Neural cell (in vitro differentiated cells): Measurements from ENCODE around the gene CEACAM18. TPM values are rescaled to one million over a fixed set of nuclear protein-coding genes. Genes with fewer than 3 reads are reported as not detected.

Source experiments
- H2AFZ ChIP-seq: fragments of 200-600, 300-800 bp; sonication (generic), shearing (Covaris generic); 2 replicates; pipeline ENCODE4 v1.6.0; 2014; ENCODE audit warnings: low read depth, mild to moderate bottlenecking, antibody characterized with exemption, low read length, moderate library complexity
- H3F3A ChIP-seq: fragments of 200-600 bp; shearing (Covaris generic); 2 replicates; pipeline ENCODE4 v1.6.1; 2016; ENCODE audit warnings: mild to moderate bottlenecking, moderate library complexity, mixed read lengths, antibody characterized with exemption, low read length; ENCODE audit not compliant: insufficient read depth, poor library complexity, severe bottlenecking
- H3K27ac ChIP-seq: fragments of 200-600, 300-800 bp; sonication (generic), shearing (Covaris generic); 2 replicates; pipeline ENCODE4 v1.5.1; 2014; ENCODE audit warnings: mild to moderate bottlenecking, low read length, moderate library complexity
- H3K27me3 ChIP-seq: fragments of 300-800, 200-600 bp; sonication (generic), shearing (Covaris generic); 2 replicates; pipeline ENCODE4 v1.6.0; 2014; ENCODE audit warnings: mild to moderate bottlenecking, low read depth, low read length, moderate library complexity; ENCODE audit not compliant: insufficient read depth
- H3K36me3 ChIP-seq: fragments of 300-800, 200-600 bp; sonication (generic), shearing (Covaris generic); 2 replicates; pipeline ENCODE4 v1.5.1; 2014; ENCODE audit warnings: mild to moderate bottlenecking, antibody characterized with exemption, low read length, moderate library complexity; ENCODE audit not compliant: insufficient read depth
- H3K4me2 ChIP-seq: fragments of 300-800, 200-600 bp; sonication (generic), shearing (Covaris generic); 2 replicates; pipeline ENCODE4 v1.6.0; 2014; ENCODE audit warnings: mild to moderate bottlenecking, low read length
- H3K4me3 ChIP-seq: fragments of 300-800, 200-600 bp; sonication (generic), shearing (Covaris generic); 2 replicates; pipeline ENCODE4 v1.5.1; 2014; ENCODE audit warnings: mild to moderate bottlenecking, low read length, moderate library complexity
- H3K79me2 ChIP-seq: fragments of 200-600 bp; shearing (Covaris generic); replicated peaks from 2 replicates; pipeline ENCODE4 v1.6.0; 2014; ENCODE audit warnings: mild to moderate bottlenecking, low read length, moderate library complexity; ENCODE audit not compliant: insufficient read depth
- H3K9ac ChIP-seq: fragments of 300-800, 200-600 bp; sonication (generic), shearing (Covaris generic); 2 replicates; pipeline ENCODE4 v1.6.1; 2016; ENCODE audit warnings: mild to moderate bottlenecking, low read length, mixed read lengths
- H3K9me2 ChIP-seq: fragments of 200-600 bp; shearing (Covaris generic); 2 replicates; pipeline ENCODE4 v1.6.1; 2016; ENCODE audit warnings: mild to moderate bottlenecking, low read length, mixed read lengths; ENCODE audit not compliant: insufficient read depth
- H3K9me3 ChIP-seq: fragments of 200-600, 300-800 bp; sonication (generic), shearing (Covaris generic); 2 replicates; pipeline ENCODE4 v1.6.1; 2016; ENCODE audit warnings: mild to moderate bottlenecking, mixed run types, low read length, moderate library complexity, mixed read lengths
- H4K20me1 ChIP-seq: fragments of 200-600 bp; shearing (Covaris generic); 2 replicates; pipeline ENCODE4 v1.6.1; 2016; ENCODE audit warnings: mild to moderate bottlenecking, mixed run types; ENCODE audit not compliant: insufficient read depth
- EP300 ChIP-seq: fragments of 450-650 bp; conservative IDR thresholded peaks from 2 replicates; pipeline ENCODE4 v1.6.1; 2014; ENCODE audit warnings: antibody characterized with exemption, mild to moderate bottlenecking, moderate library complexity; ENCODE audit not compliant: poor library complexity, severe bottlenecking
- EZH2 ChIP-seq: fragments of 200-600, 300-800 bp; shearing (Covaris generic), sonication (generic); IDR thresholded peaks from 2 replicates; pipeline ENCODE4 v1.6.1; 2014; ENCODE audit warnings: antibody characterized with exemption, low read length, borderline replicate concordance, mild to moderate bottlenecking; ENCODE audit not compliant: insufficient read depth, poor library complexity, severe bottlenecking
- MXI1 ChIP-seq: fragments of 450-650 bp; conservative IDR thresholded peaks from 2 replicates; pipeline ENCODE4 v1.6.1; 2014; ENCODE audit warnings: antibody characterized with exemption, mild to moderate bottlenecking; ENCODE audit not compliant: poor library complexity, severe bottlenecking
- POLR2AphosphoS5 ChIP-seq: IDR thresholded peaks from 2 replicates; pipeline ENCODE4 v1.6.1; 2012
- RAD21 ChIP-seq: fragments of 450-650 bp; conservative IDR thresholded peaks from 2 replicates; pipeline ENCODE4 v1.6.1; 2014; ENCODE audit warnings: antibody characterized with exemption, mild to moderate bottlenecking, moderate library complexity
- SMC3 ChIP-seq: fragments of 450-650 bp; conservative IDR thresholded peaks from 2 replicates; pipeline ENCODE4 v1.6.1; 2014; ENCODE audit warnings: antibody characterized with exemption, mild to moderate bottlenecking, moderate library complexity; ENCODE audit not compliant: poor library complexity
- TAF1 ChIP-seq: IDR thresholded peaks from 2 replicates; pipeline ENCODE4 v1.6.1; 2012; ENCODE audit warnings: low read depth
- polyA plus RNA-seq: library from polyadenylated mRNA; depleted of rRNA; stranded (reverse); fragments of >200 nt; gene quantifications from 2 replicates; pipeline ENCODE4 v1.2.3, GENCODE V29; 2014
- TF ChIP-seq, protein P1 (sequence below): IDR thresholded peaks from 2 replicates; pipeline ENCODE4 v1.6.1; 2012; ENCODE audit warnings: borderline replicate concordance
- TF ChIP-seq, protein P2 (sequence below): fragments of 450-650 bp; IDR thresholded peaks from 2 replicates; pipeline ENCODE4 v1.5.1; 2014; ENCODE audit warnings: antibody characterized with exemption, mild to moderate bottlenecking, moderate library complexity; ENCODE audit not compliant: poor library complexity, severe bottlenecking

CEACAM18 gene
- polyA plus RNA-seq, 1 donor from 2014 or later: not detected

DNA sequence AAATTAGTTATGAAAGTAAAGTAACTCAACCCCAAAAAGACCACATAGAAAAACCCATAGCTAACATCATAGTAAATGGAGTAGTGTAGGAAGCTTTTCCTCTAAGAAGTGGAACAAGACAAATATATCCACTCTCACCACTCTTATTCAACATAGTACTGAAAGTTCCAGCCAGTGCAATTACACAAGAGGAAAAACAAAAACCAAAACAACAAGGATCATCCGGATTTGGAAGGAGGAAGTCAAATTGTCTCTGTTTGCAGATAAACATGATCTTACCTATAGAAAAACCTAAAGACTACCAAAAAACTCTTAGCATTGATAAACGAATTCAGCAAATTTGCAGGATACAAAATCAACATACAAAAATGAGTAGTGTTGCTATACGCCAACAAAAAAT, 11.6 kb upstream of the CEACAM18 start:
- Histone ChIP-seq H3K9ac (no peak overlapping the region), H2AFZ (no peak overlapping the region), H3K27me3 (no peaks in the 10 kb centered on the region), H3K9me3 (no peaks in the 10 kb centered on the region), H3K36me3 (no peaks in the 10 kb centered on the region), H3K4me3 (no peak overlapping the region), H3K9me2 (no peaks in the 10 kb centered on the region), H3F3A (no peaks in the 10 kb centered on the region), H4K20me1 (no peaks in the 10 kb centered on the region), H3K4me2 (no peak overlapping the region), H3K79me2 (no peaks in the 10 kb centered on the region), H3K27ac (no peak overlapping the region)
- TF ChIP-seq MXI1 (no peak), SMC3 (no peak), RAD21 (no peak), POLR2AphosphoS5 (no peak), EP300 (no peak), TAF1 (no peak), EZH2 (no peak)
- TF ChIP-seq, protein P1, sequence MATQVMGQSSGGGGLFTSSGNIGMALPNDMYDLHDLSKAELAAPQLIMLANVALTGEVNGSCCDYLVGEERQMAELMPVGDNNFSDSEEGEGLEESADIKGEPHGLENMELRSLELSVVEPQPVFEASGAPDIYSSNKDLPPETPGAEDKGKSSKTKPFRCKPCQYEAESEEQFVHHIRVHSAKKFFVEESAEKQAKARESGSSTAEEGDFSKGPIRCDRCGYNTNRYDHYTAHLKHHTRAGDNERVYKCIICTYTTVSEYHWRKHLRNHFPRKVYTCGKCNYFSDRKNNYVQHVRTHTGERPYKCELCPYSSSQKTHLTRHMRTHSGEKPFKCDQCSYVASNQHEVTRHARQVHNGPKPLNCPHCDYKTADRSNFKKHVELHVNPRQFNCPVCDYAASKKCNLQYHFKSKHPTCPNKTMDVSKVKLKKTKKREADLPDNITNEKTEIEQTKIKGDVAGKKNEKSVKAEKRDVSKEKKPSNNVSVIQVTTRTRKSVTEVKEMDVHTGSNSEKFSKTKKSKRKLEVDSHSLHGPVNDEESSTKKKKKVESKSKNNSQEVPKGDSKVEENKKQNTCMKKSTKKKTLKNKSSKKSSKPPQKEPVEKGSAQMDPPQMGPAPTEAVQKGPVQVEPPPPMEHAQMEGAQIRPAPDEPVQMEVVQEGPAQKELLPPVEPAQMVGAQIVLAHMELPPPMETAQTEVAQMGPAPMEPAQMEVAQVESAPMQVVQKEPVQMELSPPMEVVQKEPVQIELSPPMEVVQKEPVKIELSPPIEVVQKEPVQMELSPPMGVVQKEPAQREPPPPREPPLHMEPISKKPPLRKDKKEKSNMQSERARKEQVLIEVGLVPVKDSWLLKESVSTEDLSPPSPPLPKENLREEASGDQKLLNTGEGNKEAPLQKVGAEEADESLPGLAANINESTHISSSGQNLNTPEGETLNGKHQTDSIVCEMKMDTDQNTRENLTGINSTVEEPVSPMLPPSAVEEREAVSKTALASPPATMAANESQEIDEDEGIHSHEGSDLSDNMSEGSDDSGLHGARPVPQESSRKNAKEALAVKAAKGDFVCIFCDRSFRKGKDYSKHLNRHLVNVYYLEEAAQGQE: no peak
- TF ChIP-seq, protein P2, sequence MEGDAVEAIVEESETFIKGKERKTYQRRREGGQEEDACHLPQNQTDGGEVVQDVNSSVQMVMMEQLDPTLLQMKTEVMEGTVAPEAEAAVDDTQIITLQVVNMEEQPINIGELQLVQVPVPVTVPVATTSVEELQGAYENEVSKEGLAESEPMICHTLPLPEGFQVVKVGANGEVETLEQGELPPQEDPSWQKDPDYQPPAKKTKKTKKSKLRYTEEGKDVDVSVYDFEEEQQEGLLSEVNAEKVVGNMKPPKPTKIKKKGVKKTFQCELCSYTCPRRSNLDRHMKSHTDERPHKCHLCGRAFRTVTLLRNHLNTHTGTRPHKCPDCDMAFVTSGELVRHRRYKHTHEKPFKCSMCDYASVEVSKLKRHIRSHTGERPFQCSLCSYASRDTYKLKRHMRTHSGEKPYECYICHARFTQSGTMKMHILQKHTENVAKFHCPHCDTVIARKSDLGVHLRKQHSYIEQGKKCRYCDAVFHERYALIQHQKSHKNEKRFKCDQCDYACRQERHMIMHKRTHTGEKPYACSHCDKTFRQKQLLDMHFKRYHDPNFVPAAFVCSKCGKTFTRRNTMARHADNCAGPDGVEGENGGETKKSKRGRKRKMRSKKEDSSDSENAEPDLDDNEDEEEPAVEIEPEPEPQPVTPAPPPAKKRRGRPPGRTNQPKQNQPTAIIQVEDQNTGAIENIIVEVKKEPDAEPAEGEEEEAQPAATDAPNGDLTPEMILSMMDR: no peak

DNA sequence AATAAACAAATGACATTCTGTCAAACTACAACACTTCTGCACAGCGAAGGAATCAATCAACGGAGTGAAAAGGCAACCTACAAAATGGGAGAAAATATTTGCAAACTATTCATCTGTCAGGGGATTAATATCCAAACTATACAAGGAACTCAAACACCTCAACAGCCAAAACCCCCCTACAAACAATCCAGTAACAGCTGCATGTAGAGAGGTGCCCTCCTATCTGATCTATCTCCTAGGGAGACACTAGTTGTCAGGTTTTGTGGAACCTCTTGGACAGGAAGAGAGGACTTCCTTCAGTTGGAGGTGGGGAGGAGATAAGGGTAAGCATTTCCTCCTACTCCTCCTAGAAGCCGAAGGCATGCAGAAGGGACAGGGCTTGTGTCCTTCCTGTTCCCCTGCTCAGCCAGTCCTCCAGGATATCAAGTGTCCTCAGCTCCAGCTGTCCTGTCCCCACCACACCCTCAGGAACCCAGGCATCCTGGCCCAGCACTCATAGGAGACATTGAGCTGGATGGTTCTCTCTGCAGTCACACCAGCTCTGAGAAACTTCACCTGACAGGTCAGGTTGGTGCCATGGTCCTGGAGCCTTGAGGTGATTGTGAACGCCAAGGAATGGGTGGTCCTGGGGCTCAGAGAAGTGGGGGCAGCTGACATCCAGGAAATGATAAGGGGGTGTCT, 10.3 kb upstream of the CEACAM18 start:
- H3K9me2 ChIP-seq: no peaks in the 10 kb centered on the region
- no peak overlapping the region for H3K4me2 ChIP-seq
- no peaks in the 10 kb centered on the region for H3K9me3 ChIP-seq
- H3F3A ChIP-seq: no peaks in the 10 kb centered on the region
- no peak overlapping the region for H2AFZ ChIP-seq
- no peaks in the 10 kb centered on the region for H3K27me3 ChIP-seq
- no peak overlapping the region for H3K27ac ChIP-seq
- H4K20me1 ChIP-seq: no peaks in the 10 kb centered on the region
- no peak overlapping the region for H3K4me3 ChIP-seq
- H3K79me2 ChIP-seq: no peaks in the 10 kb centered on the region
- H3K9ac ChIP-seq: no peak overlapping the region
- no peak for TF ChIP-seq EZH2
- no peak for TF ChIP-seq SMC3
- TF ChIP-seq MXI1: no peak
- TF ChIP-seq, protein P1: no peak
- TF ChIP-seq POLR2AphosphoS5: no peak
- no peak for TF ChIP-seq RAD21
- no peak for TF ChIP-seq EP300
- TF ChIP-seq, protein P2: no peak
- no peak for TF ChIP-seq TAF1
- H3K36me3 ChIP-seq: no peaks in the 10 kb centered on the region
